ENCODE data around the gene DCDC2.

The DCDC2 gene

DNA sequence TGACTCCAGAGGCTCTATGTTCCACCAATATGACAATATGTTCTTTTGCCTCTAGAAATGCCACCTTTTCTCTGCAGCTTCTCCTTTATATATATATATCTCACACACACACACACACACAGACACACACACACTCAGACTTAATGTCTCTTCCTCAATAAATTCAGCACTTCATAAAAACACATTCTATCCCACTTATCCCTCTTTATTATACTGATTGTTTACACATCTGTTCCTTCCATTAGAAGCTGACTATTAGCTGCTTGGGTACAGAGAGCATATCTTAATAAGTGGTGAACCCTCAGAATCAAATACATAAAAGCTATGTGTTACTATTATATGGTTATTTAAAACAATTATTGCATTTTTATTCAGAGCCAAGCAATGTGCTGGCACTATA, 208.6 kb downstream of the DCDC2 start:
- no peak overlapping the region for H3K4me3 ChIP-seq (IDR thresholded peaks at IDR 0.05; ENCODE audit: insufficient read depth, low read depth, low read length)
- TF ChIP-seq, protein P1, sequence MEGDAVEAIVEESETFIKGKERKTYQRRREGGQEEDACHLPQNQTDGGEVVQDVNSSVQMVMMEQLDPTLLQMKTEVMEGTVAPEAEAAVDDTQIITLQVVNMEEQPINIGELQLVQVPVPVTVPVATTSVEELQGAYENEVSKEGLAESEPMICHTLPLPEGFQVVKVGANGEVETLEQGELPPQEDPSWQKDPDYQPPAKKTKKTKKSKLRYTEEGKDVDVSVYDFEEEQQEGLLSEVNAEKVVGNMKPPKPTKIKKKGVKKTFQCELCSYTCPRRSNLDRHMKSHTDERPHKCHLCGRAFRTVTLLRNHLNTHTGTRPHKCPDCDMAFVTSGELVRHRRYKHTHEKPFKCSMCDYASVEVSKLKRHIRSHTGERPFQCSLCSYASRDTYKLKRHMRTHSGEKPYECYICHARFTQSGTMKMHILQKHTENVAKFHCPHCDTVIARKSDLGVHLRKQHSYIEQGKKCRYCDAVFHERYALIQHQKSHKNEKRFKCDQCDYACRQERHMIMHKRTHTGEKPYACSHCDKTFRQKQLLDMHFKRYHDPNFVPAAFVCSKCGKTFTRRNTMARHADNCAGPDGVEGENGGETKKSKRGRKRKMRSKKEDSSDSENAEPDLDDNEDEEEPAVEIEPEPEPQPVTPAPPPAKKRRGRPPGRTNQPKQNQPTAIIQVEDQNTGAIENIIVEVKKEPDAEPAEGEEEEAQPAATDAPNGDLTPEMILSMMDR (conservative IDR thresholded peaks at IDR 0.05; ENCODE audit: low read depth, low read length) = no peak
- no peaks in the 10 kb centered on the region for H4K20me1 ChIP-seq (ENCODE audit: insufficient read depth)
- H3K9ac ChIP-seq = no peak overlapping the region
- H3K36me3 ChIP-seq (ENCODE audit: insufficient read depth) = no peaks in the 10 kb centered on the region
- H3K4me2 ChIP-seq = no peak overlapping the region
- no peak overlapping the region for H2AFZ ChIP-seq (ENCODE audit: low read depth)
- H3K27me3 ChIP-seq (ENCODE audit: insufficient read depth, low read depth) = no peaks in the 10 kb centered on the region
- H3K27ac ChIP-seq = no peak overlapping the region
- H3K79me2 ChIP-seq (ENCODE audit: insufficient read depth, low read depth) = no peaks in the 10 kb centered on the region
- no peaks in the 10 kb centered on the region for H3K4me1 ChIP-seq (ENCODE audit: low read depth, poor library complexity, severe bottlenecking)

DNA sequence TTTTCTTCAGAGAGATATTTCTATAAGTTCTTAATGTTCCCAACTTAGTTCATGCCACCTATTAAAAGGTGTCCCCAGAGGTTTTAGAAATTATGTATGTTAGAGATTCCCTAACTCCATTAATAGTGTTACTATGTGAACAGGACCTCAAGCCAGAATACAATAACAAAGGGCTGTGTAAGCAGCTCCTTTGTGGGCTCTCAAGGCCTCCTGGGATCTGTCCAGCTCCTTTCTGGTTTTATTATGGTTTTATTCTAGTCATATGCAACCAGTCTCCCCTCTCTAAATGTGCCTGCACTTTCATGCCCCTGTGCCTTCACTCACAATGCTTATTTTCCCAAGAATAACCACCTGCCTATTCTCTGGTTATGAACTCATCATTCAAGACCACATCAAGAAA, 209.2 kb downstream of the DCDC2 start:
- no peak overlapping the region for H3K9ac ChIP-seq
- no peak overlapping the region for H3K4me2 ChIP-seq
- no peaks in the 10 kb centered on the region for H4K20me1 ChIP-seq (ENCODE audit: insufficient read depth)
- no peaks in the 10 kb centered on the region for H3K79me2 ChIP-seq (ENCODE audit: insufficient read depth, low read depth)
- no peak overlapping the region for H3K4me3 ChIP-seq (IDR thresholded peaks at IDR 0.05; ENCODE audit: insufficient read depth, low read depth, low read length)
- H3K4me1 ChIP-seq (ENCODE audit: low read depth, poor library complexity, severe bottlenecking) = no peaks in the 10 kb centered on the region
- H3K27me3 ChIP-seq (ENCODE audit: insufficient read depth, low read depth) = no peaks in the 10 kb centered on the region
- TF ChIP-seq, protein P1 (conservative IDR thresholded peaks at IDR 0.05; ENCODE audit: low read depth, low read length) = no peak
- H2AFZ ChIP-seq (ENCODE audit: low read depth) = no peak overlapping the region
- no peaks in the 10 kb centered on the region for H3K36me3 ChIP-seq (ENCODE audit: insufficient read depth)
- H3K27ac ChIP-seq = no peak overlapping the region

DNA sequence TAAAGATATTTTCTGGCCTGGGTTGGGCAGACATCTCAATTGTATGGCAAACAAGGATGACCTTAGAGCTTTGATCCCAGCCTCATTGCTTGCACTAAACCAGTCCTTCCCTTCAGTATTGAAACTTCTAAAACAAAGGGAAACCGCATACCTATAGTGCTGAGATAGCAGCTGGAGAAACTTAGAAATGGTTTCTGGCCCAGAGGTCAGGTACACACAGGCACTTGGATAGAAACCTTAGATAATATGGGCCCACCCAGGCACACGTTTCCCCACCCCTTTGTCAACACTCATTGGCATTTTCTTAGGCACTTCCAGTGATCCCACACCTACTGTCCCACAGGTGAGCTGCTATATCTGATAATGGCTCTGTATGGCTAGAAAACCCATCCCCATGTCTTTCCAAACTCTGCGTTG, 209.7 kb downstream of the DCDC2 start:
- Histone ChIP-seq H4K20me1 (ENCODE audit: insufficient read depth) (no peaks in the 10 kb centered on the region), H3K27me3 (ENCODE audit: insufficient read depth, low read depth) (no peaks in the 10 kb centered on the region), H3K4me1 (ENCODE audit: low read depth, poor library complexity, severe bottlenecking) (no peaks in the 10 kb centered on the region), H3K4me2 (no peak overlapping the region), H3K27ac (no peak overlapping the region), H3K9ac (no peak overlapping the region), H3K4me3 (IDR thresholded peaks at IDR 0.05; ENCODE audit: insufficient read depth, low read depth, low read length) (no peak overlapping the region), H2AFZ (ENCODE audit: low read depth) (no peak overlapping the region), H3K79me2 (ENCODE audit: insufficient read depth, low read depth) (no peaks in the 10 kb centered on the region), H3K36me3 (ENCODE audit: insufficient read depth) (no peaks in the 10 kb centered on the region)
- TF ChIP-seq, protein P1 (conservative IDR thresholded peaks at IDR 0.05; ENCODE audit: low read depth, low read length) = no peak

DNA sequence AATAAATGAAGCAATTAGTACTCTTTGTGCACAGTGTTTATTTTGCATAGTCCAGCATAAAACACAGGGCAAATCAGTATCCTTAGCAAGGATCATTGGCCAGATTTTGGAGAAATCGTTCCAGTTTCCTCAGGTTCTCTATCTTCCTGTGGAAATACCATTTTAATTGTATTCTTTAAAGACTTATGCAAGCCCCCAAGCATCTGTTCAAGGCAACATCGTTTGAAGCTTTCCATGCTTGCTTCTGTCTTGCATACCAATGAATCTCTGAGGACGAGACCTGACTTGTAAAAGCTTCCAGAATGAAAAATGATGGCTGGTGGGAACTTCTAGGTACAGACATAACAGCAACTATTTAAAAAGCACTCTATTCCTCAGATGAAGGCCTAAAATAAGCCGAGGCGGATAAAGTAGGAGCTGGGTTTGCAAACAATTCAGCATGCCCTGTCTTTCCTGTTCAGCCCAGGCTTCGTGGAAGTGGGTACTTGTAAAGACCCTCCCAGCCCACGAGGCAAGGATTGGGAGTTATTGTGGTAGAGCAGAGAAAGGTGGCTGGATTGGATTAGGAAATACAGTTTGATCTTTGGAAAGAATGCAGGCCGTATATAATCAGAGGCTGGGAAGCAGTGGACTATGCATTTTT, 210.2 kb downstream of the DCDC2 start:
- H3K27me3 ChIP-seq (ENCODE audit: insufficient read depth, low read depth) = no peaks in the 10 kb centered on the region
- no peaks in the 10 kb centered on the region for H4K20me1 ChIP-seq (ENCODE audit: insufficient read depth)
- H3K4me1 ChIP-seq (ENCODE audit: low read depth, poor library complexity, severe bottlenecking) = no peaks in the 10 kb centered on the region
- H3K4me3 ChIP-seq (IDR thresholded peaks at IDR 0.05; ENCODE audit: insufficient read depth, low read depth, low read length) = no peak overlapping the region
- H2AFZ ChIP-seq (ENCODE audit: low read depth) = no peak overlapping the region
- no peaks in the 10 kb centered on the region for H3K36me3 ChIP-seq (ENCODE audit: insufficient read depth)
- H3K4me2 ChIP-seq = no peak overlapping the region
- H3K27ac ChIP-seq = no peak overlapping the region
- TF ChIP-seq, protein P1 (conservative IDR thresholded peaks at IDR 0.05; ENCODE audit: low read depth, low read length) = no peak
- H3K79me2 ChIP-seq (ENCODE audit: insufficient read depth, low read depth) = no peaks in the 10 kb centered on the region
- no peak overlapping the region for H3K9ac ChIP-seq

Measured in KMS-11 (cell line).